Right lobe of liver (tissue), 6 donors: Measurements from ENCODE around the gene RPS6KC1. TPM values are rescaled to one million over a fixed set of nuclear protein-coding genes. Genes with fewer than 3 reads are reported as not detected.
A peak's percentile ranks its signal among the peaks of the same experiment; 100 is the strongest.
"Not testable (repeated sequence)": the region's sequence is repeated elsewhere in the genome, so short reads cannot be mapped to it uniquely, and the experiment has no call there.

ENCODE experiments used
- ATAC-seq, 4 donors: fragments of 200-7000 bp; cut with Tn5 transposase; one replicate each; pipeline ENCODE4 v1.9.1; 2020; ENCODE audit warnings: mild to moderate bottlenecking in 4 of 4, moderate library complexity in 4 of 4
- DNase-seq, 3 donors: peaks; one replicate each; pipeline ENCODE4 v3.0.0-alpha.2; 2020
- H3K27ac ChIP-seq, 3 donors: fragments of 200-600 bp; one replicate each; pipeline ENCODE4 v1.8.0; 2022
- H3K27me3 ChIP-seq, 2 donors: fragments of 200-600 bp; one replicate each; pipeline ENCODE4 v1.8.0; 2022
- H3K36me3 ChIP-seq, 4 donors: fragments of 200-600 bp; sonication (generic) in 1 of 4; one replicate each; pipeline versions ENCODE4 v1.5.1 to v1.8.0; 2017 to 2022; ENCODE audit warnings: control low read depth in 1 of 4
- H3K4me1 ChIP-seq, 4 donors: fragments of 200-600 bp; sonication (generic) in 1 of 4; one replicate each; pipeline versions ENCODE4 v1.5.1 to v1.8.0; 2017 to 2022; ENCODE audit warnings: control low read depth in 1 of 4
- H3K4me3 ChIP-seq, 3 donors: fragments of 200-600 bp; one replicate each; pipeline ENCODE4 v1.8.0; 2022
- H3K9me3 ChIP-seq, 4 donors: fragments of 200-600 bp; sonication (generic) in 1 of 4; one replicate each; pipeline versions ENCODE4 v1.5.1 to v1.8.0; 2017 to 2022; ENCODE audit warnings: control low read depth in 1 of 4
- POLR2A ChIP-seq: fragments of 450-650 bp; IDR thresholded peaks from one replicate; pipeline ENCODE4 v1.6.1; 2017; ENCODE audit warnings: antibody characterized with exemption, mild to moderate bottlenecking
- WGBS: methylation state at CpG from one replicate; pipeline ENCODE4 v1.1.6; 2018; ENCODE audit warnings: low coverage, low lambda C conversion rate; ENCODE audit not compliant: insufficient coverage; ENCODE audit errors: missing lambda C conversion rate; 5-methylcytosine and 5-hydroxymethylcytosine counted together
- intact Hi-C, 2 donors: fragments of 100-400 bp; cut with DNase I; formaldehyde crosslinking; loops; one replicate each; pipeline versions ENCODE4 v1.11.2 to v1.14.1; 2022
- total RNA-seq, 6 experiments: library from RNA; depleted of rRNA in 2 of 6; stranded (reverse); fragments of >200 nt in 2 of 6; fragmentation: NEBNext Ultra II Directional in 3 of 6; extraction: Animal tissue kit (Norgen Biotek cat#: 25700) in 3 of 6; gene quantifications; one replicate each; pipeline versions ENCODE4 v1.1.0 to v1.2.4, GENCODE V29; 2016 to 2023
- TF ChIP-seq, protein P1 (sequence below), 4 donors: fragments of 200-600 bp in 3 of 4; fragments of 450-650 bp in 1 of 4; IDR thresholded peaks; one replicate each; pipeline versions ENCODE4 v1.5.1 to v1.8.0; 2016 to 2022; ENCODE audit warnings: antibody characterized with exemption in 4 of 4, mild to moderate bottlenecking in 2 of 4
- donor health status: DM: no; HTN: yes; CAD: no.
- donor health status: DM: no; HTN: no; CAD: no.
- donor health status: DM: no; HTN: no; CAD: no.
- donor health status: DM: no; HTN: yes; CAD: no.
- donor health status: DM: no; HTN: yes; CAD: no.

Gene RPS6KC1
- total RNA-seq, 6 experiments from 2014 or later = 7.7 to 9.1 (median 8.4) TPM

- peak; percentile 95 to 98 (median 97) for DNase-seq
- intact Hi-C loops = no loop called here
- WGBS = 0% methylated on average over 30 of the region's 66 CpGs
Observed at GRCh38 chr1:213015099-213016050, 35.7 kb upstream of the RPS6KC1 start, which contains the start of gene ANGEL2. ANGEL2 (minus strand) TSS chr1:213015867; CDS start chr1:213015671, 196 bp downstream.

GRCh38 chr1:213017447-213018273 is 33.4 kb upstream of the RPS6KC1 start:
- no peak overlapping the region for H3K4me3 ChIP-seq
- TF ChIP-seq, protein P1, sequence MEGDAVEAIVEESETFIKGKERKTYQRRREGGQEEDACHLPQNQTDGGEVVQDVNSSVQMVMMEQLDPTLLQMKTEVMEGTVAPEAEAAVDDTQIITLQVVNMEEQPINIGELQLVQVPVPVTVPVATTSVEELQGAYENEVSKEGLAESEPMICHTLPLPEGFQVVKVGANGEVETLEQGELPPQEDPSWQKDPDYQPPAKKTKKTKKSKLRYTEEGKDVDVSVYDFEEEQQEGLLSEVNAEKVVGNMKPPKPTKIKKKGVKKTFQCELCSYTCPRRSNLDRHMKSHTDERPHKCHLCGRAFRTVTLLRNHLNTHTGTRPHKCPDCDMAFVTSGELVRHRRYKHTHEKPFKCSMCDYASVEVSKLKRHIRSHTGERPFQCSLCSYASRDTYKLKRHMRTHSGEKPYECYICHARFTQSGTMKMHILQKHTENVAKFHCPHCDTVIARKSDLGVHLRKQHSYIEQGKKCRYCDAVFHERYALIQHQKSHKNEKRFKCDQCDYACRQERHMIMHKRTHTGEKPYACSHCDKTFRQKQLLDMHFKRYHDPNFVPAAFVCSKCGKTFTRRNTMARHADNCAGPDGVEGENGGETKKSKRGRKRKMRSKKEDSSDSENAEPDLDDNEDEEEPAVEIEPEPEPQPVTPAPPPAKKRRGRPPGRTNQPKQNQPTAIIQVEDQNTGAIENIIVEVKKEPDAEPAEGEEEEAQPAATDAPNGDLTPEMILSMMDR (IDR thresholded peaks at IDR 0.05) = no peak
- TF ChIP-seq POLR2A = no peak
- 92% methylated on average over 7 of the region's 9 CpGs for WGBS
- intact Hi-C loops = no loop called here
- ATAC-seq = no peak
- no peak for DNase-seq
- H3K4me1 ChIP-seq = peaks cover 0 to 8% (median 4%) of the 10 kb centered on the region in 4 donors
- H3K9me3 ChIP-seq = no peaks in the 10 kb centered on the region
- H3K27me3 ChIP-seq = no peaks in the 10 kb centered on the region
- H3K27ac ChIP-seq = no peak overlapping the region
- H3K36me3 ChIP-seq = peaks cover 0 to 7% (median 0%) of the 10 kb centered on the region in 4 donors

More at GRCh38 chr1:213015099-213016050, 35.7 kb upstream of the RPS6KC1 start, which contains the start of gene ANGEL2:
- Histone ChIP-seq H3K4me3 (peak within 1 kb of the TSS; percentile 83 to 98 (median 92)), H3K9me3 (no peaks in the 10 kb centered on the region), H3K27me3 (no peaks in the 10 kb centered on the region), H3K36me3 (peaks cover 0 to 7% (median 0%) of the 10 kb centered on the region in 4 donors), H3K27ac (peak within 1 kb of the TSS; percentile 67 to 81 (median 76)), H3K4me1 (peaks cover 0 to 8% (median 4%) of the 10 kb centered on the region in 4 donors)
- peak; percentile 66 for TF ChIP-seq POLR2A
- TF ChIP-seq, protein P1 (IDR thresholded peaks at IDR 0.05) = no peak
- ATAC-seq = peak; percentile 95 to 97 (median 96)

DNA sequence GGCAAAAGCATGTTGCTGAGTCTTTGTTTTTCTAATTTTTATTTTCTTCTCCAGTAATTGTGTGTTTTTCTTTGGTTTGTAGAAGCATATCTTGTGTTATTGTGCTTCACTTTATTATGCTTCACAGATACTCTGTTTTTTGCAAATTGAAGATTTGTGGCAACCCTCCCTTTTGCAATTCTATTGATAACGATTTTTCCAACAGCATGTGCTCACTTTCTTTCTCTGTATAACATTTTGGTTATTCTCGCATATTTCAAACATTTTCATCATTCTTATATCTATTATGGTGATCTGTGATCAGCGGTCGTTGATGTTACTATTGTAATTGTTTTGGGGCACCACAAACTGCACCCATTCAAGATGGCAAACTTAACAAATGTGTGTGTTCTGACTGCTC is 31.6 kb upstream of the RPS6KC1 start:
- H3K27me3 ChIP-seq = no peaks in the 10 kb centered on the region
- intact Hi-C loops = no loop called here
- H3K4me1 ChIP-seq = peaks cover 0 to 3% (median under 1%) of the 10 kb centered on the region in 4 donors
- H3K36me3 ChIP-seq = no peaks in the 10 kb centered on the region
- TF ChIP-seq POLR2A = no peak
- TF ChIP-seq, protein P1 (IDR thresholded peaks at IDR 0.05) = no peak
- no peaks in the 10 kb centered on the region for H3K9me3 ChIP-seq
- H3K4me3 ChIP-seq = no peak overlapping the region
- WGBS = 71% methylated on average over 4 of the region's 4 CpGs
- ATAC-seq (no peak), DNase-seq (no peak)
- H3K27ac ChIP-seq = no peak overlapping the region

GRCh38 chr1:213020016-213020415 is 31.0 kb upstream of the RPS6KC1 start:
- DNase-seq = no peak
- intact Hi-C loops = no loop called here
- Histone ChIP-seq H3K27me3 (no peaks in the 10 kb centered on the region), H3K36me3 (no peaks in the 10 kb centered on the region), H3K4me1 (no peaks in the 10 kb centered on the region), H3K9me3 (no peaks in the 10 kb centered on the region), H3K27ac (no peak overlapping the region), H3K4me3 (no peak overlapping the region)
- no peak for ATAC-seq
- TF ChIP-seq, protein P1 (IDR thresholded peaks at IDR 0.05) = no peak
- TF ChIP-seq POLR2A = no peak
- WGBS = 95% methylated on average over 3 of the region's 3 CpGs

DNA sequence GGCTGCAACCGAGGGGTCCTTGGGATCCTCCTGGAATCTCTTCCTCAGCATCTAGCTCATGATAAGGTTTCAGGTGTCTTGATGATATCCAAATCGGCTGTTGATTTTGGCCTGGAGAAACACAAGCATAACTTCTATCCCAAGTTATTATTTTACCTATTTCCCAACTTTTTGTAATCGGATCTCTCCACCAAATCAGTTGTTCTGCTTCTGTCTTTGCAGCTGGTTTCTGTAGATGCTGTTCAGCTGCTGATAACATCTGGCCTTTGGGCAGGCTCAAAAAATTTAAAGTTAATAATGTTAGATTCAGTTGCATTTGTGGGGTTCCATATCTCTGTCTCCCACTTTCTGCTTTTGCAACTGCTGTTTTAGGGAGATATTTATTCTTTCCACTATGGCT is 24.0 kb upstream of the RPS6KC1 start:
- WGBS = 67% methylated on average over 2 of the region's 3 CpGs
- ATAC-seq, DNase-seq, intact Hi-C loops, H3K4me1 ChIP-seq, H3K27me3 ChIP-seq, H3K4me3 ChIP-seq, H3K36me3 ChIP-seq, H3K9me3 ChIP-seq, H3K27ac ChIP-seq: not testable (repeated sequence)
